Activated naive CD4-positive, alpha-beta T cell treated with anti-CD3 and anti-CD28 coated beads, Interleukin-2, amount 10 ng/mL, durations not matched to agents 5 hours and 36 hours (primary cell): ENCODE results near the gene NUDT11. TPM values are rescaled to one million over a fixed set of nuclear protein-coding genes. Genes with fewer than 3 reads are reported as not detected.

ENCODE experiments used
- total RNA-seq, 2 experiments: library from RNA; stranded (reverse); gene quantifications; one replicate each; pipeline ENCODE4 v1.2.3, GENCODE V29; 2021

The NUDT11 gene
- total RNA-seq = under 1 TPM; 0.55 to 0.76 TPM

DNA sequence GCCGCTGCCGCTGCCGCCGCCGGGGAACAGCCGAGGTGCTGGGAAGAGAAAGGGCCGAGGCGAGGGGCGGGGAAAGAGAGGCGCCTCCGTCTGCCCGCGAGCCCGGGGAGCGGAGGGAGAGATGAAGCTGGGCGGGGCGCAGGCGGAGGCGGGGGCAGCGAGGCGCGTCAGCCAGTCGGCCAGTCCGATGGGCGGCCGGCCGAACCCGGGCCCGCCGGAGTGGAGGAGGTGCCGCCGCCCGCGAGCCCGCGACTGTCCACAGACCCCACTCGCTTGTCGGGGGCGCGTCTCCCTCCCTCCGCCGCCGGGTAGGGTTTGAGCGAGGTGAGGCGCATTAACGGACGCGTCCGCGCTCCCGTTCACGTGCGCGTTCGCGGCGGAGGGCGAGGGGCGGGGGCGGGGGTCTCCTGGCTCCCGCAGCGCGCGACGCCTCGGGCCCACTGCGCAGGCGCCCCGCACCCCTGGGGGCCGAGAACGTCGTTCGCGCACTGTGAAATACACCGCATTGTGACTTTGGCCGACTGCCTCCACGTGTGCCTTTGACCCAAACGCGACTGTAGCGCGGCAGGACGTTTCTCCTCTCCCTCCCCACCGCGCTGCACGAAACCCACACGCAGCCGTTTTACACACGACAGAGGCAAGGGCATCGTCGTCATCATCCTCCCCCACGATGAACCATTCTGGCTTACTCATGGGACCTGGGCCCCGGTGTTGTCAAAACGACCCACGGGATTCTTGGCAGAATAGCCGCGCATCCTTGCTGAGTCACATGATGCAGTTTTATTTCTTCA is at the start of gene NUDT11:
Gene NUDT11, minus strand, starts transcription at position 92 of the 791 bp plus-strand sequence. CDS start 148 bp downstream, outside the sequence.

Other genes with a start within 250 kb of the NUDT11 start
- under 1 TPM; 0.34 to 0.35 TPM for gene NUDT10, start 163.8 kb downstream of the NUDT11 start, total RNA-seq
- gene CENPVL3, start 122.3 kb upstream of the NUDT11 start, total RNA-seq = not detected
- not detected for gene CENPVL2, start 186.2 kb upstream of the NUDT11 start, total RNA-seq
- not detected for gene CENPVL1, start 213.9 kb upstream of the NUDT11 start, total RNA-seq
- gene GSPT2, start 246.8 kb upstream of the NUDT11 start, total RNA-seq = 10 to 100 TPM; 13.6 to 14.0 TPM